Inferior parietal cortex (tissue), 1 donor: ENCODE data around the gene MISP3.
A peak's percentile ranks its signal among the peaks of the same experiment; 100 is the strongest.

Experiments used
- DNase-seq: peaks from one replicate; pipeline ENCODE4 v3.0.0-alpha.2; 2016; ENCODE audit errors: extremely low spot score

MISP3 gene

DNA sequence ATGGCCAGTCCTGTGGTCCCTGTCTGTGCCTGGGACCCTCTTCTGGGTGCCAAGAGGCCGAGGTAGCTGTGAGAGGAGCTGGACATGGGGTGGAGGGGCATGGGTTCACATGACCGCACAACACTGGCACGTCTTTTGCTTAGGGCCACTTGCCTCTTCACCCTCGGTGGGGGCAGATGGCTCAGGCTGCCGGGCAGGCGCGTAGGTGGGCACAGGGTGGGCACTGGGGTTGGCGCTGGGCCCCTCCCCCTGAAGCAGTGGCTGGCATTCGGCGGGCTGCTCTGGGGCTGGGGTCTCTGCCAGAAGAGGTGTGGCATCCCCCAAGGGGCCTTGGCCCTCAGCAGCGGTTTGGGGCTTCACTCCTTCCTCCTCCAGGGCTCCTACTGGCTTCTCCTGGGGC, 19.1 kb upstream of the MISP3 start:
- DNase-seq, result no peak

DNA sequence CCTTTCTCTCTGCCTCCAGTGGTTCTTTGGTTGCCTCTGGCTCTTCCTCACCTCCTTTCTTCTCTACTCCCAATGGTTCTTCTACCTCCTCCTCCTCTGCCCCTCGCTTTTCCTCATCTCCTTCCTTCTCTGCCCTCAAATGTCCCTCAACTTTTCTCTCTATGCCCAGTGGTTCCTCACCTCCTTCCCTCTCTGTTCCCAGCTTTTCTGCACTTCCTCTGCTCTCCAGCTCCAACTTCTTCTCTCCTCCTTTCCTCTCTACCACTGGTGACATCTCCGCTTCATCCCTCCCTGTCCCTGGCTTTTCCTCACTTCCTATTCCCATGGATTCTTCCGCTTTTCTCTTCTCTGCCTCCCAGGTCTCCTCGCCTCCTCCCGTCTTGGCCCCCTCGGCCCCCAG, 18.5 kb upstream of the MISP3 start:
- DNase-seq, result no peak

DNA sequence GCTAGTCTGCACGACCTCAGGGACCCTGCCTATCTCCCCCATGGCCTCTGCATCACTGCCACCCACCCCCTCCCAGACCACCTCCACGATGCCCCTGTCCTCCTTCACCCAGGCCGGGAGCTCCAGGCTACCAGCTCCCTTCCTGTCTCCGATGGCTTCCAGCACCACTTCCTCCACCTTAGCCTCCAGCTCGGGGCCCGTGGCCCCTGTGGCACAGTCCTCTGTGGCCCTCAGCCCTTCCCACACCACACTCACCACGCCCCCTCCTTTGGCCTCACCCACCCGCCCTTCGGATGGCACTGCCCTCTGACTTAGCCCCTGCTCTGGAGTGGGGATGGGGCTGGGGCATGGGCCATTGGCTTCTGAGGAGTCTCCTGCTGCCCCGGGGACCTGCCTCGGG, 17.9 kb upstream of the MISP3 start:
- DNase-seq, result no peak

DNA sequence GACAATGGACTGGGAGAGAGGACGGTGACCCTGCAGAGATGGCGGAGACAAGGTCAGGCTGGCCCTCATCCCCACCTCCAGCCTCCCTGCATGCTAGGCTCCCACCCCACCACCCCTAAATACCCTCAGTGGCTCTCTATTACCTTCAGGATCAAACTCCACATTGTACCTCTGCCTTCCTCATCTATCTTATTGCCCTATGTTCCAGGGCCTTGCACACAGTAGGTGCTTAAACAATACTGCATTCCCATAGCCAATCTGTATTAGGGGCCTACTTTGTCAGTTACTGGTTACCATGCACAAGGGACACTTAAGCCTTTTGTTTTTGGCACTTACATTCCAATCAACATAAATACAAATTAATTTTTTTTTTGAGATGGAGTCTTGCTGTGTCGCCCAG, 17.2 kb upstream of the MISP3 start:
- no peak for DNase-seq

DNA sequence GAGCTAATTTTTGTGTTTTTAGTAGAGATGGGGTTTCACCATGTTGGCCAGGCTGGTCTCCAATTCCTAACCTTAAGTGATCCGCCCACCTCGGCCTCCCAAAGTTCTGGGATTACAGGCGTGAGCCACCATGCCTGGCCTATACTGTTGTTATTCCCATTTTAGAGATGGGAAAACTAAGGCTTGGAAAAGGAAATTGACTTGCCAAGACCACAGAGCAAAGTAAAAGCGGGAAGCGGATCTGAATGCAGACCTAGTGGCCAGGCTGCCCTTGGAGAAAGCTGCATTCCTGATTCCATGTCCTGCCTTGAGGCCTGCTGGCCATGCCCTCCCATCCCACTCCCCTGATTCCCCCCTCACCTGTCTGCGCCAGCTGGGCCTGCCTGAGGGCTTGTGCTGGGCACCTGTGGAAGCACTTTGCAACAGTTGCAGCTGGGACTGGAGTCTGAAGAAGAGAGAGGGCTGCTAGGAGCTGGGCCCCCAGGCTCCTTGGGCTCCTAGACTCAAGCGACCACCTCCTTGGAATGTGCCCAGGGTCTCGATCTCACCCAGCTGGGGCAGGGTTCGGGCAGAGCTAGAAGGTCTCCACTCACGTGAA, 16.4 kb upstream of the MISP3 start:
- no peak for DNase-seq

DNA sequence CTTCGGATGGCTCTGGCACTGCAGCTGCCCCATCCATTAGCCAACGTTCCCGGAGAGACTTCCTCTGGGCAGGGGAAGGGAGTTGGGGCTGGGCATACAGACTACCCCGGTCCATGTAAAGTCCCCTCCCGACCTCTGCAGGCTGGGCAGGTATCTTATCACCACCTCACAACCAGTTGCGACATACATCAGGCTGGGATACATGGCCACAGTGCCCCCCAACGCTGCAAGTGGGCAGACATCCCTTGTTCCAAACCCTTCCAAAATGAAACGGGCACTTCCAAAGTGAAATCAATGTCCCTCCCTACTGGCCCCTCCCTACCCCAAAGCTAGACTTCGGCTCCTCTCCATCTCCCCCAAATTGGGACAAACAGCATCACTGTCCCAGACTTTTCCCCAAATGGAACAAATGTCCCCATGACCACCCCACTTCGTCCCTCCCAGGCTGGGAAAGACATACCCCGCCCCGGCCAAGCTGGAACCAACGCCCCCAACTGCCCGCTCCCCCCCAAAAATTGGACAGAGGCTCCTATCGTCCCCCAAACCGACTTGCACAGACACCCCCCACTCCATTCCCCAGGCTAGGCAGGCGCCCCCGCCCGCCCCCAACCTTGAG, 15.7 kb upstream of the MISP3 start:
- DNase-seq, result no peak

DNA sequence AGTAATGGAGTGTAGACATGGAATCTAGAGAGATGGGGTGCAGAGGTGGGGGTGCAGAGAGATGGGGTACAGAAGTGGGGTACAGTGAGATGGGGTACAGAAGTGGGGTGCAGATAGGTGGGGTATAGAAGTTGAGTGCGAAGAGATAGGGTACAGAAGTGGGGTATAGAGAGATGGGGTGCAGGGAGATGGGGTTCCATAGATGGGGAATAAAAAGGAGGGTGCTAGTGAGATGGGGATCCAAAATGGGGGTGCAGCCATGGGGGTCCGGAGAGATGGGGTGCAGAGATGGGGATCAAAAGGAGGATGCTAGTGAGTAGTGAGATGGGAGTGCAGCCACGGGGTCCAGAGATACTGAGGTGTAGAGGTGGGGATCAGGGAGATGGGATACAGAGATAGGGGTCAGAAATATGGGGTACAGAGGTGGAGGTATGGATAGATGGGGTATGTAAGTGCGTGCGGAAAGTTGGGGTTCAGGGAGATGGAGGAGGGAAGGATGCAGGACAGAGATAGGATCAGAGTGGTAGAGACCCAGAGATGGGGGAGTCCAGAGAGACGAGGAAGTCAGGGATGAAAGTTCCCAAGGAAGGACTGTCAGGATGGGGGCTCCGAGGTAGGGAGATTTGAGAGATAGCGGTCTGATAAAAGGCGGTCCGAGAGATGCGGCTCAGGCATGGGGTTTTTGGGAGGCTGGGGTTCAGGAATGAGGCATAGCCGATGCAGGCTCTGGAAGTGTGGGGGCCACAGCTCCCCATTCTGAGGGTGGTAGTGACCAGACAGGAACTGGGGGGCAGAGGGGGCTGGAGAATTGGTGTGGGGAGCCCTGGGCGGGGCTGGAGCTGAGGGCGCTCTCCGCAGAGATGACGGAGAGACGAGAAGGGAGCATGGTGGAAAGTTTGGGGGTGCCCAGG, 14.1 kb upstream of the MISP3 start:
- no peak for DNase-seq

DNA sequence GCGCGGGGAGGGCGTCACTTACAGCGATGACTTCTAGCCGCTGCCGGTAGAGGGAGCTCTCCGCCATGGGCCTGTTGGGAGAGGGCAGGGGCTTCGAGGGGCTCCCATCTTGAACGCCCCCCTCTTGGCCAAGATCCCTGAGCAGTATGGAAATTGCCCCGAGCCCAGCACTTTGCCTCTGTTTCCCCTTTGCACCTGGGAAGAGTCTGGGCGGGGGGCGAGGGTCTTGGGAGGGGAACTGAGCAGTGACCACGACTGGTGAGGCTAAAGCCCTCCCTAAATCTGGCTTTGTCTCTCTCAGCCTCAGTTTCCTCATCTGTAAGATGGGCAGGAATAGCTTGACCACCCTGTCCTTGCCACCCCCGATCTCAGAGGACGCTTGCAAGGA, 13.5 kb upstream of the MISP3 start:
- no peak for DNase-seq

DNA sequence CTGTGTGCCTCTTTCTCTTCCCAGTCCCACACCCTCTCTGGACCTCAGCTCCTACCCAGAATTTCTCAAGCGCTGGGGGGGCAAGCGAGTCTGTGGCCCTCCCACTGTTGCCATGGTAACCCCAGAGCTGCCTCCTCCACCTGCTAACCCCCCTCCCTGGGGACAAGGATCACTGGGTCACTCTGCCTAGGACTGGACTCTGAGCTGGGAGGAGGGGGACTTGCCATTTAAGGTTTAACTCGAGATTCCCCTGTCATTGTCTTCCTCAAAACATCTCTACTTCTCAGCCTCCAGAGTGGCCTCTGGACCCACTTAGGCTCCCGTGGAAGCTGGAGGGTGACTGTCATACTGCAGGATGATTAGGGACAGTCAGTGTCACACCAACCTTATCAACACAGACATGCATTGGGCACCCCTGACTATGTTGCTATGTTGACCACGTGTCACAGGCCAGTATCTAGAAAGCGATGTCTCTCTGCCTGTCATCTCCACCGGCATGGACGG, 12.9 kb upstream of the MISP3 start:
- DNase-seq, result no peak

DNA sequence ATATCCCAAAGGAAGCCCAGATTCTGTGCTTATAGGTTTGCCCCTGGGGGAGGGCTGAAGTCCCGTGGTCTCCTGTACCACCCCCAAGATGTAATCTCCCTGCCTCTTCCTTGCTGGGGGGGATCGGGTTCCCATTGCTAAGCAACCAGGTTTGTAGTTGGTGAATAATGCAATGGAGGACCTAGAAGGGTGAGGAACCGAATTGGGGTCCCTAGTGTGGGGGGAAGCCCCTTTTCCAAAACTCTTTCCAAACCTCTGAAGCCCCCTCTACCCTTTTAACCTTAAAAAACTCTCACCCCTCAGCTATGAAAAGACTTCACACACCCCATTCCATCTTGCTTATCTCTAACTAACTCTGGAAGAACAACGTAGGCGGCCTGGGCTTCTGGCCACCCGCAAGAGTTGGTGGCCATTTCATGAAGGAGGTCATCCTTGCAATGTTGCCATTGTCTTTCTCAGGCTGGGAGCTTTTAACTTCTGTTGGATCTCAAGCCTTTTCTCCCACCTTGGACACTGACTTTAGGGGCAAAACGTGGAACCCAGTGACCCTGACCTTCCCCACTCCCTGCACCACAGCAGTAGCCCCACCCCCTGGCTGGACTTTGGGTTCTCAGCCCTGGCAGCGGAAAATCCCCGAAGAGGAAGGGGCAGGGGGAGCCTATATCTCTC, 11.4 kb upstream of the MISP3 start:
- no peak for DNase-seq

DNA sequence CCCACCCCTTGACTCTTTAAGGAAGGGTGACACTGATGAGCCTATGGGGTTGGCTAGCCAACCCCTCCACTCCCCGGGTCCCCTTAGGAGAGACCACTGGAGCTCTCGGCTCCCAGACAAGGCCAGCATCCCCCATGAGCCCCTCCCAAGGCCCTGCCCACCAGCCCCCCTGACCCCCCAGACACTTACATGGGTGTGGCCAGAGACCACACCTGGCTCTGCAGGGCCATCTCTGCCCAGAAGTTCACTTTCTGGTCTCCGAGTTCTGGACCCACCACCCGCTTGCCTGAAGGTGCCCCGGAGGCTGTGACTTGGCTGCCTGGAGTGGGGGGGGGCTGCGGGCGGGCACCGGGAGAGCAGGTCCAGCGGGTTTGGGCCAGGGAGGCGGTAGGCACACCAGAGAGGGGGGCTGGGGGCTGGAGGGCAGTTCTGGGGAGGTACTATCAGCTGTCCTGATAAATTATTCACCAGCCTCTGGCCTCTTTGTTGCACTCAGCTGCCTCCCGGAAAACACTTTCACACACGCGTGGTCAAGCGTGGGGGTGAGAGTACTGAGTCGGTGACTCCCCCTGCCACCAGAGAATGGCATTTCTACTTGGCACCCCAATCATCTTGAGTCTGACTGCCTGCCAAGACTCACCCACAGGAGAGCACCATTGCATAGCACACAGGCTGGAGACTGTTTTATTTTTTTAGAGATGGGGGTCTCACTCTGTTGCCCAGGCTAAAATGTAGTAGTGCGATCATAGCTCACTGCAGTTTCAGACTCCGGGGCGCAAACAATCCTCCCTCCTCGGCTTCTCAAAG, 10.6 kb upstream of the MISP3 start, which contains the start of gene PALM3:
PALM3 (minus strand) TSS at position 326 of the 807 bp plus-strand sequence; CDS start at position 230, 96 bp downstream.
- DNase-seq, result no peak

DNA sequence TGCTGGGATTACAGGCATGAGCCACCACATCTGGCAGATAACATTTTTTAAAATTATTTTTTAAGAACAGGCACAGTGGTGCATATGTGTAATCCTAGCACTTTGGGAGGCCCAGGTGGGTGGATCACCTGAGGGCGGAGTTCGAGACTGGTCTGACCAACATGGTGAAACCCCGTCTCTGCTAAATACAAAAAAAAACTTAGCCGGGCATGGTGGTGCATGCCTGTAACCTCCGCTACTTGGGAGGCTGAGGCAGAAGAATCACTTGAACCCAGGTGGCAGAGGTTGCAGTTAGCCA, 10.1 kb upstream of the MISP3 start:
- no peak for DNase-seq

DNA sequence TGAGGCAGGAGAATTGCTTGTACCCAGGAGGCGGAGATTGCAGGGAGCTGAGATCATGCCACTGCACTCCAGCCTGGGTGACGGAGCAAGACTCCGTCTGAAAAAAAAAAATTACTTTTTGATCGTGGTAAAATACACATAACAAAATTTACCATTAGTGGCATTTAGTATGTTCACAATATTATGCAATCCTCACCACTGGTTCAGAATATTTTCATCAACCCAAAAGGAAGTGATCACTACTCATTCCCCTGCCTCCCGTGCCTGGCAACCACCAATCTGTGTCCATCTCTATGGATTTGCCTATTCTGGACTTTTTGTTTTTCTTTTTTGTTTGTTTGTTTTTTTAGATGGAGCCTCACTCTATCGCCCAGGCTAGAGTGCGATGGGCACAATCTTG, 9.5 kb upstream of the MISP3 start:
- no peak for DNase-seq

DNA sequence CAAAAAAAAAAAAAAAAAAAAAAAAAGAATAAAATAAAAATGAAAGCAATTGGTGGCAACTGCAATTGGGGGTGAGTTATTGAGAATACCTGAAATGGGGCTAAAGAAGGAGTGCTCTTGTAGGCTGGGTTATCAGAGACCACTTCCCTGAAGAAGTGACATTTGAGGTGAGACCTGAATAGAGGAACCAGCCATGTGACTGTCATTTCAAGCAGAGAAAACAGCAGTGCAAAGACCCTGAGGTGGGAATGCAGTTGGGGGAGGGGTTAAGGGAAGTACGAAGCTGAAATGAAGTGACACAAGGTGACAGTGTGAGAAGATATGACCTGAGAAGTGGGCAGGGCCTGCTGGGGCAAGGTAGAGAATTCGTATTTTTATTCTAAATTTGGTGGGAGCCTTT, 6.5 kb upstream of the MISP3 start:
- no peak for DNase-seq

DNA sequence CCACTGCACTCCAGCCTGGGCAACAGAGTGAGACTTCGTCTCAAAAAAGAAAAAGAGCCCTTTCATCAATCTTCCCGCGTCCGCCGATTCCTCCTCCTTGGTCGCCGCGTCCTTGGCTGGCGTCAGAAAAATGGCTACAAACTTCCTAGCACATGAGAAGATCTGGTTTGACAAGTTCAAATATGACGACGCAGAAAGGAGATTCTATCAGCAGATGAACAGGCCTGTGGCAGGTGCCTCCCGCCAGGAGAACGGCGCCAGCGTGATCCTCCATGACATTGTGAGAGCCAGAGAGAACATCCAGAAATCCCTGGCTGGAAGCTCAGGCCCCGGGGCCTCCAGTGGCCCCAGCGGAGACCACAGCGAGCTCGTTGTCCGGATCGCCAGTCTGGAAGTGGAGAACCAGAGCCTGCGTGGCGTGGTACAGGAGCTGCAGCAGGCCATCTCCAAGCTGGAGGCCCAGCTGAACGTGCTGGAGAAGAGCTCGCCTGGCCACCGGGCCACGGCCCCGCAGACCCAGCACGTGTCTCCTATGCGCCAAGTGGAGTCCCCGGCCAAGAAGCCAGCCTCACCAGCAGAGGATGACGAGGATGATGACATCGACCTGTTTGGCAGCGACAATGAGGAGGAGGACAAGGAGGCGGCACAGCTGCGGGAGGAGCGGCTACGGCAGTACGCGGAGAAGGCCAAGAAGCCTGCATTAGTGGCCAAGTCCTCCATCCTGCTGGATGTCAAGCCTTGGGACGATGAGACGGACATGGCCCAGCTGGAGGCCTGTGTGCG, 2.1 kb upstream of the MISP3 start:
- no peak for DNase-seq

DNA sequence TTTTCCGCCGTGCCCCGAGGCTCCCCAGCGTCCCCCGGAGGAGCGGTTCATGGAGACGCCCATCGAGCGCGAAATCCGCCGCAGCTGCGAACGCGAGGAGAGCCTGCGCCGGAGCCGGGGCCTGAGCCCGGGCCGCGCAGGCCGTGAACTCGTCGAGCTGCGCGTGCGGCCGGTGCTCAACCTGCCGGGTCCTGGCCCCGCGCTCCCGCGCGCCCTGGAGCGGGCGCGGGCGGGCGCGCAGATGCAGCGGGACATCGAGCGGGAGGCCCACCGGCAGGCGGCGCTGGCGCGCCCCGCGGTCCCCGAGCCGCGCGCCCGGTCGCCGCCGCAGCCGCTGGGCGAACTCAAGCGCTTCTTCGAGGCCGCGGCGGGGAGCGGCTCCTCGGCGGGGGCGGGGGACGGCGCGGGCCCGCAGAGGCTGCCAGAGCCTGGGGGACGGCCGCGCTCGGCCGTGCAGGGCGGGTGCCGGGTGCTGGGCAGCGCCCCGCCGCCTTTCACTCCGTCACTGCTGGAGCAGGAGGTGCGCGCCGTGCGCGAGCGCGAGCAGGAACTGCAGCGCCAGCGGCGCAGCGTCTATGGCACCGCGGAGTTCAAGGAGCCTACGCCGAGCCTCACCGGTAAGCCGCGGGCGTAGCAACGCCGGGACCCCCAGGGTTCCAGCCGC, 807 bp downstream of the MISP3 start:
- peak; percentile 50 for DNase-seq

DNA sequence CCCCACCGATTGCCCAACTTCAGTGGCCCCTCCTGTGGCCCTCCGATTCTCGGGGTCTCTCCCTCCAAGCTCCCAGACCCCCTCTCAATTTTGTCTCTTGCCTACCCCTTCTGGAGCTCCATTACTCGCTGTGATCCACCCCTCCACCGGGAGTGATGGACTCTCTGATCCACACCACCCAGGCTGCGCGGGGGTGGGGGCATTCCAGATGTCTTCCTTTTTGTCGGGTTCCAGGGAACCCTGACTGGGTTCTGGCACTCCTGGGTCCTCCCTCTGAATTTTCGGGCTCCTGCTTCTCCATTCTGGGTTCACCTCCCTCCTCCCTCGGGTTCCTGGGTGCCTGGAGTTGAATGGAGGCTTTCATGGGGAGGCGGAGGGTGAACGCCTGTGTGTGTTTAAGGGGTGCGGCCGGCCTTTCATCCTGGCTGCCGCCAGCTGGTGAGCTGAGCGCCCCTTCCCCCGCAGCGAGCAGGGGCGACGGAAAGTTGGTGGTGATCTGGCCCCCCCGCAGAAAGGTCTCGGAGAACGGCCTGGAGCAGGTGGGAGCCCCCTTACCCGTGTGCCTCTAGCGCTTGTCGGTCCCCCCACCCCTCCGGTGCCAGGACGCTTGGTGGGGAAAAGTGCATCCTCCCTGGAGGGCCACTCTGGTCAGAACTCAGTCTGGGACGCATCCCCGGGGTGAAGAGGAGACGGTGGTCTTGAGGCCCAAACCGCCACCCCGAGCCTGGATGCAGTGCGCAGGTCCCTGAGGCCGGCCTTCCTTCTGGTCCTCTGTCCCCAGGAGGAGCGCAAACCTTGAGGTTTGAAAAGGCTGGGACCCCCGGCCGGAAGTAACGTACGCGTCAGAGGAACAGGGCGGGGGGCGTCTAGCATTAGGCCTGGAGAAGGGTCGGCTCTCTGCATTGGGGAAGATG, 1.6 kb downstream of the MISP3 start:
- peak; percentile 45 for DNase-seq

DNA sequence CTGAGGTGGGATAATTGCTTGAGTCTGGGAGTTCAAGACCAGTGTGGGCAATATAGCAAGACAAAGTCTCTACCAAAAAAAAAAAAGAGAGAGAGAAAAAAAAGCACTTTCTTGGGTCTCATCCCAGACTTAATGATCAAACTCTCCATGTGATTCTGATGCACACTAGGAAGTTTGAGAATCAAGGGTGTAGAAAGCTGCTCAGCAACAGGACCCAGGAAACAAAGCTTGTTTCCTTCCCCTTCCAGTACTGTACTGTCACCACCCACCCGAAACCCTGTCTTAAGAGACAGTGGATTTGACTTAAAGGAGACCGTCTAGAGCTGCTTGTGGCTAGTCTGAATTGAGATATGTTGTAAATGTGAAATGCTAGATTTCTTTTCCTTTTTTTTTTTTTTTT, 5.8 kb downstream of the MISP3 start:
- no peak for DNase-seq
